ENCODE data around the gene C1orf115. TPM values are rescaled to one million over a fixed set of nuclear protein-coding genes. Genes with fewer than 3 reads are reported as not detected.

Gene C1orf115
- polyA plus RNA-seq, 1 of the 3 experiments (the other 2 are of a cell fraction) = 4.2 TPM

- Histone ChIP-seq H3K4me1 (ENCODE audit: control insufficient read depth in 1 of 2, insufficient read depth in 2 of 2, low read depth in 1 of 2, low read length in 1 of 2) (no peaks in the 10 kb centered on the region), H3K9me3 (no peaks in the 10 kb centered on the region), H4K20me1 (ENCODE audit: insufficient read depth) (no peaks in the 10 kb centered on the region), H3K4me3 (ENCODE audit: low read depth in 2 of 2, low read length in 1 of 2) (no peak overlapping the region), H3K27me3 (ENCODE audit: insufficient read depth) (no peaks in the 10 kb centered on the region), H3K27ac (ENCODE audit: low read depth in 2 of 2, low read length in 1 of 2) (no peak overlapping the region), H3K9me2 (no peaks in the 10 kb centered on the region), H3K4me2 (no peak overlapping the region), H2AFZ (ENCODE audit: low read depth) (no peak overlapping the region), H3K9ac (no peak overlapping the region), H3F3A (replicated peaks; ENCODE audit: insufficient read depth) (no peaks in the 10 kb centered on the region), H3K79me2 (ENCODE audit: insufficient read depth) (no peaks in the 10 kb centered on the region), H3K36me3 (replicated peaks in 1 of 2; ENCODE audit: control insufficient read depth in 1 of 2, insufficient read depth in 2 of 2, low read length in 1 of 2) (no peaks in the 10 kb centered on the region)
- ChIA-PET CTCF (interaction anchor here (1.5 kb wide), 1 partner anchor 80 kb away, joined by 7 read pairs; no protein-coding TSS in a partner anchor), POLR2A (no interaction called here)
- no peak for DNase-seq
- WGBS (ENCODE audit: low lambda C conversion rate) = 95% methylated on average over 16 of the region's 16 CpGs
- TF ChIP-seq EZH2phosphoT487 (IDR thresholded peaks at IDR 0.05; ENCODE audit: borderline replicate concordance, low read depth) (no peak), IRF3 (IDR thresholded peaks at IDR 0.05; ENCODE audit: low read depth, low read length) (no peak), GATA2 (CRISPR knock-in tag; IDR thresholded peaks at IDR 0.05) (no peak), NRF1 (IDR thresholded peaks at IDR 0.05; ENCODE audit: low read depth, low read length) (no peak), TAF1 (IDR thresholded peaks at IDR 0.05; ENCODE audit: borderline replicate concordance, low read depth, low read length) (no peak)
These were observed 6.2 kb downstream of the C1orf115 start for GRCh38 chr1:220696226-220696862.

GRCh38 chr1:220696863-220697231 is 6.7 kb downstream of the C1orf115 start:
- H3K9ac ChIP-seq = no peak overlapping the region
- H3F3A ChIP-seq (replicated peaks; ENCODE audit: insufficient read depth) = no peaks in the 10 kb centered on the region
- no peaks in the 10 kb centered on the region for H3K27me3 ChIP-seq (ENCODE audit: insufficient read depth)
- H3K9me3 ChIP-seq = no peaks in the 10 kb centered on the region
- H3K4me1 ChIP-seq (ENCODE audit: control insufficient read depth in 1 of 2, insufficient read depth in 2 of 2, low read depth in 1 of 2, low read length in 1 of 2) = no peaks in the 10 kb centered on the region
- DNase-seq = no peak
- ChIA-PET CTCF (interaction anchor here (1.5 kb wide), 1 partner anchor 79 kb away, joined by 7 read pairs; no protein-coding TSS in a partner anchor), POLR2A (no interaction called here)
- no peaks in the 10 kb centered on the region for H4K20me1 ChIP-seq (ENCODE audit: insufficient read depth)
- H3K4me3 ChIP-seq (ENCODE audit: low read depth in 2 of 2, low read length in 1 of 2) = no peak overlapping the region
- no peak overlapping the region for H3K4me2 ChIP-seq
- 77% methylated on average over 9 of the region's 9 CpGs for WGBS (ENCODE audit: low lambda C conversion rate)
- no peaks in the 10 kb centered on the region for H3K79me2 ChIP-seq (ENCODE audit: insufficient read depth)
- 0 out of 2 replicates have a peak, but pooled peaks have one; percentile 35 for TF ChIP-seq JUND (IDR thresholded peaks at IDR 0.05)
- 0 out of 2 replicates have a peak, but pooled peaks have one; percentile 24 for TF ChIP-seq FOSL2 (IDR thresholded peaks at IDR 0.05; ENCODE audit: borderline replicate concordance, low read depth)
- no peak for TF ChIP-seq CTCF (IDR thresholded peaks at IDR 0.05)
- no peak overlapping the region for H3K27ac ChIP-seq (ENCODE audit: low read depth in 2 of 2, low read length in 1 of 2)
- H3K9me2 ChIP-seq = no peaks in the 10 kb centered on the region
- H2AFZ ChIP-seq (ENCODE audit: low read depth) = no peak overlapping the region
- H3K36me3 ChIP-seq (replicated peaks in 1 of 2; ENCODE audit: control insufficient read depth in 1 of 2, insufficient read depth in 2 of 2, low read length in 1 of 2) = no peaks in the 10 kb centered on the region
